ENCODE data around the gene DOCK4. TPM values are rescaled to one million over a fixed set of nuclear protein-coding genes. Genes with fewer than 3 reads are reported as not detected.

Gene DOCK4
- total RNA-seq, 1 donor = 31.8 TPM

- Histone ChIP-seq H3K9me3 (ENCODE audit: low read depth, low read length) (no peaks in the 10 kb centered on the region), H4K20me1 (ENCODE audit: insufficient read depth, low read length) (no peaks in the 10 kb centered on the region), H3K27ac (ENCODE audit: low read depth, low read length) (no peak overlapping the region), H3K4me3 (ENCODE audit: insufficient read depth, low read length) (no peak overlapping the region), H3K79me2 (ENCODE audit: insufficient read depth, low read length) (peaks cover 20% of the 10 kb centered on the region), H3K36me3 (ENCODE audit: insufficient read depth, low read length) (no peaks in the 10 kb centered on the region), H3K27me3 (ENCODE audit: insufficient read depth, low read length) (no peaks in the 10 kb centered on the region), H3K4me2 (ENCODE audit: insufficient read depth, low read length) (no peak overlapping the region), H3K4me1 (ENCODE audit: insufficient read depth, low read length) (no peaks in the 10 kb centered on the region), H2AFZ (ENCODE audit: low read length) (no peak overlapping the region)
- DNase-seq (ENCODE audit: insufficient read length, low spot score, missing footprints) = no peak
- TF ChIP-seq CTCF (IDR thresholded peaks at IDR 0.05; ENCODE audit: extremely low read depth, low read depth, low read length) = no peak
Measured at GRCh38 chr7:112045222-112045621, 161.0 kb downstream of the DOCK4 start.

GRCh38 chr7:112042631-112043030, 163.6 kb downstream of the DOCK4 start:
- Histone ChIP-seq H3K27ac (ENCODE audit: low read depth, low read length) (no peak overlapping the region), H2AFZ (ENCODE audit: low read length) (no peak overlapping the region), H3K79me2 (ENCODE audit: insufficient read depth, low read length) (peaks cover 17% of the 10 kb centered on the region), H4K20me1 (ENCODE audit: insufficient read depth, low read length) (no peaks in the 10 kb centered on the region), H3K36me3 (ENCODE audit: insufficient read depth, low read length) (no peaks in the 10 kb centered on the region), H3K27me3 (ENCODE audit: insufficient read depth, low read length) (no peaks in the 10 kb centered on the region), H3K9me3 (ENCODE audit: low read depth, low read length) (no peaks in the 10 kb centered on the region), H3K4me2 (ENCODE audit: insufficient read depth, low read length) (no peak overlapping the region), H3K4me3 (ENCODE audit: insufficient read depth, low read length) (no peak overlapping the region), H3K4me1 (ENCODE audit: insufficient read depth, low read length) (no peaks in the 10 kb centered on the region)
- TF ChIP-seq CTCF (IDR thresholded peaks at IDR 0.05; ENCODE audit: extremely low read depth, low read depth, low read length) = no peak
- DNase-seq (ENCODE audit: insufficient read length, low spot score, missing footprints) = no peak

GRCh38 chr7:112038353-112038752, 167.8 kb downstream of the DOCK4 start:
- no peaks in the 10 kb centered on the region for H3K9me3 ChIP-seq (ENCODE audit: low read depth, low read length)
- H3K4me3 ChIP-seq (ENCODE audit: insufficient read depth, low read length) = no peak overlapping the region
- no peaks in the 10 kb centered on the region for H3K27me3 ChIP-seq (ENCODE audit: insufficient read depth, low read length)
- H3K79me2 ChIP-seq (ENCODE audit: insufficient read depth, low read length) = peaks cover 2% of the 10 kb centered on the region
- TF ChIP-seq CTCF (IDR thresholded peaks at IDR 0.05; ENCODE audit: extremely low read depth, low read depth, low read length) = no peak
- H3K36me3 ChIP-seq (ENCODE audit: insufficient read depth, low read length) = no peaks in the 10 kb centered on the region
- no peak overlapping the region for H2AFZ ChIP-seq (ENCODE audit: low read length)
- no peaks in the 10 kb centered on the region for H3K4me1 ChIP-seq (ENCODE audit: insufficient read depth, low read length)
- H4K20me1 ChIP-seq (ENCODE audit: insufficient read depth, low read length) = no peaks in the 10 kb centered on the region
- no peak overlapping the region for H3K27ac ChIP-seq (ENCODE audit: low read depth, low read length)
- no peak overlapping the region for H3K4me2 ChIP-seq (ENCODE audit: insufficient read depth, low read length)
- DNase-seq (ENCODE audit: insufficient read length, low spot score, missing footprints) = no peak

GRCh38 chr7:112036071-112036470, 170.1 kb downstream of the DOCK4 start:
- TF ChIP-seq CTCF (IDR thresholded peaks at IDR 0.05; ENCODE audit: extremely low read depth, low read depth, low read length) = no peak
- no peak overlapping the region for H3K4me2 ChIP-seq (ENCODE audit: insufficient read depth, low read length)
- no peak for DNase-seq (ENCODE audit: insufficient read length, low spot score, missing footprints)

More at GRCh38 chr7:112036071-112036470, 170.1 kb downstream of the DOCK4 start:
- Histone ChIP-seq H4K20me1 (ENCODE audit: insufficient read depth, low read length) (no peaks in the 10 kb centered on the region), H2AFZ (ENCODE audit: low read length) (no peak overlapping the region), H3K79me2 (ENCODE audit: insufficient read depth, low read length) (no peaks in the 10 kb centered on the region), H3K9me3 (ENCODE audit: low read depth, low read length) (no peaks in the 10 kb centered on the region), H3K27ac (ENCODE audit: low read depth, low read length) (no peak overlapping the region), H3K36me3 (ENCODE audit: insufficient read depth, low read length) (no peaks in the 10 kb centered on the region), H3K27me3 (ENCODE audit: insufficient read depth, low read length) (no peaks in the 10 kb centered on the region), H3K4me1 (ENCODE audit: insufficient read depth, low read length) (no peaks in the 10 kb centered on the region), H3K4me3 (ENCODE audit: insufficient read depth, low read length) (no peak overlapping the region)
